ENCODE results near the gene H2BW2. TPM values are rescaled to one million over a fixed set of nuclear protein-coding genes. Genes with fewer than 3 reads are reported as not detected.

Gene H2BW2
- total RNA-seq (not detected), polyA plus RNA-seq (not detected)
- long read RNA-seq, donor 1: 0 reads
- long read RNA-seq, donor 2: 0 reads

GRCh38 chrX:104039689-104040505 is at the start of gene H2BW2:
TSS of gene H2BW2 (plus strand) at chrX:104039956. CDS start at chrX:104039995, 39 bp downstream.
- Histone ChIP-seq H3K27ac (no peak within 1 kb of the TSS), H3K36me3 (ENCODE audit: insufficient read depth in 1 of 2, low read depth in 1 of 2) (no peaks in the 10 kb centered on the region), H3K4me3 (no peak within 1 kb of the TSS), H3K4me1 (no peaks in the 10 kb centered on the region), H3K9me3 (no peaks in the 10 kb centered on the region), H3K27me3 (ENCODE audit: insufficient read depth in 3 of 3, low read length in 2 of 3) (peaks cover 0 to 9% (median 0%) of the 10 kb centered on the region in 3 donors)
- DNase-seq (no peak), ATAC-seq (no peak)
- intact Hi-C loops (cut with DNase I): no loop called here
- WGBS, 3 donors: 85 to 92% (median 89%) methylated on average over 30 to 39 of the region's 39 CpGs
- no peak for TF ChIP-seq CTCF (IDR thresholded peaks at IDR 0.05)

- 45 to 49% (median 48%) methylated on average over 5 of the region's 5 CpGs for WGBS, 3 donors
- no peak for DNase-seq
- ATAC-seq: no peak
- Histone ChIP-seq H3K4me1 (no peaks in the 10 kb centered on the region), H3K4me3 (no peak overlapping the region), H3K9me3 (no peaks in the 10 kb centered on the region), H3K36me3 (ENCODE audit: insufficient read depth in 1 of 2, low read depth in 1 of 2) (no peaks in the 10 kb centered on the region), H3K27me3 (ENCODE audit: insufficient read depth in 3 of 3, low read length in 2 of 3) (peaks cover 0 to 26% (median 0%) of the 10 kb centered on the region in 3 donors), H3K27ac (no peak overlapping the region)
- no peak for TF ChIP-seq CTCF (IDR thresholded peaks at IDR 0.05)
- intact Hi-C loops (cut with DNase I): no loop called here
These were observed 40.5 kb upstream of the H2BW2 start for GRCh38 chrX:103999234-103999633.

- Histone ChIP-seq H3K27me3 (ENCODE audit: insufficient read depth in 3 of 3, low read length in 2 of 3) (peaks cover 0 to 7% (median 0%) of the 10 kb centered on the region in 3 donors), H3K36me3 (ENCODE audit: insufficient read depth in 1 of 2, low read depth in 1 of 2) (no peaks in the 10 kb centered on the region), H3K27ac (no peak overlapping the region), H3K4me1 (no peaks in the 10 kb centered on the region), H3K4me3 (no peak overlapping the region), H3K9me3 (no peaks in the 10 kb centered on the region)
- DNase-seq (no peak), ATAC-seq (no peak)
- WGBS, 3 donors: 63 to 69% (median 68%) methylated on average over 5 of the region's 5 CpGs
- TF ChIP-seq CTCF (IDR thresholded peaks at IDR 0.05): no peak
- intact Hi-C loops (cut with DNase I): no loop called here
These were observed 30.9 kb upstream of the H2BW2 start for GRCh38 chrX:104008831-104009230.

GRCh38 chrX:104013158-104013557 is 26.6 kb upstream of the H2BW2 start:
- intact Hi-C loops (cut with DNase I): no loop called here
- Histone ChIP-seq H3K4me3 (no peak overlapping the region), H3K36me3 (ENCODE audit: insufficient read depth in 1 of 2, low read depth in 1 of 2) (no peaks in the 10 kb centered on the region), H3K9me3 (no peaks in the 10 kb centered on the region), H3K4me1 (no peaks in the 10 kb centered on the region), H3K27ac (no peak overlapping the region), H3K27me3 (ENCODE audit: insufficient read depth in 3 of 3, low read length in 2 of 3) (peaks cover 0 to 11% (median 0%) of the 10 kb centered on the region in 3 donors)
- DNase-seq (no peak), ATAC-seq (no peak)
- WGBS, 3 donors: 91 to 92% (median 92%) methylated on average over 21 to 24 of the region's 24 CpGs
- no peak for TF ChIP-seq CTCF (IDR thresholded peaks at IDR 0.05)

Measured in psoas muscle (tissue), 8 donors.